ENCODE data around the gene LSP1. TPM values are rescaled to one million over a fixed set of nuclear protein-coding genes. Genes with fewer than 3 reads are reported as not detected.
A peak's percentile ranks its signal among the peaks of the same experiment; 100 is the strongest.

LSP1 gene
- total and polyA plus RNA-seq, 2 of the 13 experiments (the other 11 are each of a cell fraction or from before 2014, with no cell fraction given), result 0.59 to 1.00 TPM

- FAIRE-seq (no peak), ATAC-seq (no peak), DNase-seq (ENCODE audit: low spot score) (no peak)
- WGBS (ENCODE audit: low lambda C conversion rate), result no CpG with 5 or more reads among the region's 9 CpGs
- intact Hi-C loops (cut with micrococcal nuclease; ENCODE audit: unreplicated experiment) (no loop called here), in situ Hi-C loops (cut with HindIII; ENCODE audit: extremely low pct_ligation_motif_present, low pct_unique_long_range_greater_than_20kb) (no loop called here)
- H3K36me3 ChIP-seq (replicated peaks in 1 of 2; ENCODE audit: control insufficient read depth in 1 of 2, insufficient read depth in 2 of 2, low read length in 2 of 2), result no peaks in the 10 kb centered on the region
- ChIA-PET POLR2A (no interaction called here), CTCF (ENCODE audit: low intra/inter-chr PET ratio, low total read pairs) (no interaction called here)
- H3K4me2 ChIP-seq (ENCODE audit: low read depth, low read length), result no peak overlapping the region
- H4K20me1 ChIP-seq (ENCODE audit: insufficient read depth, low read length), result no peaks in the 10 kb centered on the region
- TF ChIP-seq ZNF629 (CRISPR knock-in tag; conservative IDR thresholded peaks at IDR 0.05) (0 out of 2 replicates have a peak, but pooled peaks have one; percentile 39), DZIP1 (CRISPR knock-in tag; IDR thresholded peaks at IDR 0.05) (no peak)
- H3K9ac ChIP-seq (ENCODE audit: insufficient read depth, low read depth, low read length), result no peak overlapping the region
- H2AFZ ChIP-seq (ENCODE audit: low read length), result no peak overlapping the region
- H3K27me3 ChIP-seq (ENCODE audit: control insufficient read depth in 1 of 2, insufficient read depth in 2 of 2, low read length in 2 of 2), result peaks cover 18 to 60% of the 10 kb centered on the region in 2 experiments
- no peaks in the 10 kb centered on the region for H3K79me2 ChIP-seq (ENCODE audit: insufficient read depth, low read length)
- H3K4me3 ChIP-seq (replicated peaks in 1 of 3; ENCODE audit: insufficient read depth in 1 of 3, low read depth in 2 of 3, low read length in 3 of 3), result no peak overlapping the region
- H3K4me1 ChIP-seq (ENCODE audit: insufficient read depth, low read length), result no peaks in the 10 kb centered on the region
- BruUV-seq (replicated peaks), result no TSS peak
- no peak overlapping the region for H3K27ac ChIP-seq (ENCODE audit: extremely low read length, insufficient read depth, low read length)
- H3K9me3 ChIP-seq (ENCODE audit: low read length), result no peaks in the 10 kb centered on the region
Measured at GRCh38 chr11:1858154-1858553, 5.3 kb downstream of the LSP1 start.

- in situ Hi-C loops (cut with HindIII; ENCODE audit: extremely low pct_ligation_motif_present, low pct_unique_long_range_greater_than_20kb), result no loop called here
- TF ChIP-seq GABPA (IDR thresholded peaks at IDR 0.05; ENCODE audit: low read depth, low read length) (no peak), GABPA (CRISPR knock-in tag; IDR thresholded peaks at IDR 0.05; ENCODE audit: low read depth) (no peak), EHMT2 (IDR thresholded peaks at IDR 0.05; ENCODE audit: borderline replicate concordance, low read depth, low read length) (no peak), ZNF543 (CRISPR knock-in tag; IDR thresholded peaks at IDR 0.05) (no peak), TSC22D2 (CRISPR knock-in tag; IDR thresholded peaks at IDR 0.05; ENCODE audit: borderline replicate concordance) (no peak), ZNF136 (CRISPR knock-in tag; IDR thresholded peaks at IDR 0.05; ENCODE audit: low read depth) (no peak), ZNF780A (CRISPR knock-in tag; IDR thresholded peaks at IDR 0.05) (no peak), E2F2 (CRISPR knock-in tag; IDR thresholded peaks at IDR 0.05; ENCODE audit: borderline replicate concordance) (no peak), FOXC1 (CRISPR knock-in tag; IDR thresholded peaks at IDR 0.05; ENCODE audit: borderline replicate concordance) (no peak), RAD21 (CRISPR knock-in tag; IDR thresholded peaks at IDR 0.05) (no peak), ZNF251 (CRISPR knock-in tag; IDR thresholded peaks at IDR 0.05) (no peak)
Measured at GRCh38 chr11:1858576-1858975, 5.7 kb downstream of the LSP1 start.

More at GRCh38 chr11:1858576-1858975, 5.7 kb downstream of the LSP1 start:
- FAIRE-seq, result no peak
- no peaks in the 10 kb centered on the region for H3K36me3 ChIP-seq (replicated peaks in 1 of 2; ENCODE audit: control insufficient read depth in 1 of 2, insufficient read depth in 2 of 2, low read length in 2 of 2)
- H2AFZ ChIP-seq (ENCODE audit: low read length), result no peak overlapping the region
- no peak overlapping the region for H3K4me3 ChIP-seq (replicated peaks in 1 of 3; ENCODE audit: insufficient read depth in 1 of 3, low read depth in 2 of 3, low read length in 3 of 3)
- intact Hi-C loops (cut with micrococcal nuclease; ENCODE audit: unreplicated experiment), result no loop called here
- no peaks in the 10 kb centered on the region for H4K20me1 ChIP-seq (ENCODE audit: insufficient read depth, low read length)
- no peak overlapping the region for H3K27ac ChIP-seq (ENCODE audit: extremely low read length, insufficient read depth, low read length)
- H3K79me2 ChIP-seq (ENCODE audit: insufficient read depth, low read length), result no peaks in the 10 kb centered on the region
- ChIA-PET CTCF (ENCODE audit: low intra/inter-chr PET ratio, low total read pairs) (no interaction called here), POLR2A (no interaction called here)
- 6% methylated on average over 6 of the region's 7 CpGs for WGBS (ENCODE audit: low lambda C conversion rate)
- peaks cover 20 to 60% of the 10 kb centered on the region in 2 experiments for H3K27me3 ChIP-seq (ENCODE audit: control insufficient read depth in 1 of 2, insufficient read depth in 2 of 2, low read length in 2 of 2)
- H3K4me2 ChIP-seq (ENCODE audit: low read depth, low read length), result no peak overlapping the region
- BruUV-seq (replicated peaks), result no TSS peak
- DNase-seq (ENCODE audit: low spot score), result no peak
- H3K9me3 ChIP-seq (ENCODE audit: low read length), result no peaks in the 10 kb centered on the region
- H3K9ac ChIP-seq (ENCODE audit: insufficient read depth, low read depth, low read length), result no peak overlapping the region
- no peaks in the 10 kb centered on the region for H3K4me1 ChIP-seq (ENCODE audit: insufficient read depth, low read length)
- ATAC-seq, result no peak

Data from HepG2 (cell line).